ENCODE data around the gene ESRRG.
"Not testable (repeated sequence)": the region's sequence is repeated elsewhere in the genome, so short reads cannot be mapped to it uniquely, and the experiment has no call there.

Gene ESRRG

DNA sequence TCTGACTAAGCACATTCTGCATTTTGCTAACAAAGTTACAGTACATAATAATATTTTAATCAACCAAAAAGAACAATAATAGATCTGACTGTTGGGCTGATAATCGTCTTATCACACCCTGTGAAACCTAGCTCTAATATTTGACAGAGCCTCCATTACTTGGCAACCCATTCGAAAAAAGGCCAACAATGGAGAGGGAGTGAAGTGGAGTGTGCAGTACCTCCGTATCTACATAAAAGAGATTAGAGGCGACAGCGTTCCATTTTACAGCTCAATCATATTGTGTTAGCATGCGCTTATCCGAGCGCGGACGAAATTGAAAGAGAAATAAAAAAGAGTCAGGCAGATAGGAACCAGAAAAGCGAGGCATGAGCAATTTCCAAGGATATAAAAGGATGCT lies 162.7 kb downstream of the ESRRG start:
- no peak for DNase-seq

DNA sequence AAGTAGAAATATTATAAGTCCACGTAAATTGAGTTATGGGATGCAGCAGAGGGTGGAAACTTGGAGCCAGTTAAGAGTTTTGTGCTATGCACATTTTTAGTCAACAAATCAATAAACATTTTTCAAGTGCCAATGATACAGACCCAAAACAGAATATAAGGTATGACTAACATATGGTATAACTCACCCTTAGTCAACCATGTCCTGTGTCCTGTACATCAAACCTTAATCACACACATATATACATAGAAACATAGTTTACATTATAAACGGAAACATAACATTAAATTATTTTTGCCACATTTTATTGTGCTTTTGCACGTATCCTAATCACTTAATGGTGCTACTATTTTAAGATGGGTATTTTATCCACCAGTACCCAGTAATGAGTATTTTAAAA lies 163.9 kb downstream of the ESRRG start:
- no peak for DNase-seq

DNA sequence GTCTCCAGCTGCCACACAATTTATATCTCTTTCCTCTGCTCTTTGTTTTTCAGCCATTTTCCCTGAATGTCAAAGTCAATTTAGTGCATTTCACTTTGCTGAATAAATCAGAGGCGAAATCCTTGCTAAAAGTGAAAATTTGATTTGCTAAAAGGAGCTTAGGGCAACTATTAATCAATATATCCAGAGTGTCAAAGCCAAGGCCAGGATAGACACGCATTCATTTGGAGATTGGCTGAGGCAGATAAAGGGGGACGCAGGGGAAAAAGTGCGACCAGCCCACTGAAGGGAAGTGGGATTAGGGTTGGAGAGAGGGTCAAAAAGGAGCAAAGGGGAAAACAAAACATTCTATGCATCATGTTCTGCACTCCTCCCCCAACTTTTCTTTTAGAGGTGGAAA lies 167.6 kb downstream of the ESRRG start:
- DNase-seq = no peak

DNA sequence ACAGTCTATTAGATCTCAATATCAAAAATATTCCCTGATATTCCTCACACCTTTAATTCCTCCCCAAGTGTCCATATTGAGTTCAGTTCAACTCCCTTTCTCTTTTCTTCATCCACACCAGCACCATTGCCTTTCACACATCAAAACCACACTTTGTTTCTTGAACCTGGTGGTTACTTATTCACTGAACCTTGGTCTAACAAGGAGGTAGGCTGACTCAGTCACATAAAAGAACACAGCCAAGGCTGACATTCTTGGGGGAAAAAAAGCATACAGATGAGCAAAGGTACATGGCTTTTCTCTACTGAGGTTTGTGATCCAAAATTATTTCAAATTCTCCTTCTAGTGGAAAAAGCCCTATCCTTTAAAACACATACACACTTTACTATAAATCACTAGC lies 168.3 kb downstream of the ESRRG start:
- no peak for DNase-seq

DNA sequence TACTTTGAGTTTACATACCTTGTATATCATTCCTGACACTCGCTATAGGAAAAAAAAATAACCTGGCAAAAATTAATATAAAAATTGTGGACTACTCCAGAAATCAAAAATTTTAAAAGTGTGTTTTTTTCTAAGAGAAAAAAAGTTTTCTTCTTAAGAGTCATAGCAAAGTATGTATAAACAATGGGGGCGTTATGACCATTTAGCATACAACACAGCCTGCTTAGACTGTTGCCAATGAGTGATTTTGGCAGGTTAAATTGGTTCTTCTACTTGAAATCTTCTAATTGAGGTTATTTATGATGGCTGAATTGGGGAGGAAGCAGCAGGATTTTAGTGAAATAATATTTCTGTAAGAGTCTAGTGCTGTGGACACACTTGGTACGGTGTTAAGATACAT lies 169.5 kb downstream of the ESRRG start:
- DNase-seq = no peak

DNA sequence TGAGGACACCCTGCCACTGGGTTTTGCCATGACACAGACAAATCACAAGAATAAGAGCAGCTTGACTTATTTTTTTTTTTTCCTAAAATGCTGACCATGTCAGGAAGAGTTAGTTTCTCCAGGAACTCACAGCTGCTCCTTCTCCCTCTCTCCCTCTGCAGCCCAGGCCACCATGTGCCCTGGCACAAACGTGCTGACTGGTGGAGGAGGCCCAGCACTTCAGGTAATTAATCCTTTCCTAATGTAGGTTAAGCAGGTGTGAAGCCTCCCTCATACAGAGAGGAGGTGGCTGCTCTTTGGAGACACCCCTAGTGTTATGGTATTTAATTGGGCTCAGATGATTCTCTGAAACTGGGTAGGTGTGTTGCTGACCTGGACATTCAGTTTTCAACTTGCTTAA lies 170.2 kb downstream of the ESRRG start:
- no peak for DNase-seq

DNA sequence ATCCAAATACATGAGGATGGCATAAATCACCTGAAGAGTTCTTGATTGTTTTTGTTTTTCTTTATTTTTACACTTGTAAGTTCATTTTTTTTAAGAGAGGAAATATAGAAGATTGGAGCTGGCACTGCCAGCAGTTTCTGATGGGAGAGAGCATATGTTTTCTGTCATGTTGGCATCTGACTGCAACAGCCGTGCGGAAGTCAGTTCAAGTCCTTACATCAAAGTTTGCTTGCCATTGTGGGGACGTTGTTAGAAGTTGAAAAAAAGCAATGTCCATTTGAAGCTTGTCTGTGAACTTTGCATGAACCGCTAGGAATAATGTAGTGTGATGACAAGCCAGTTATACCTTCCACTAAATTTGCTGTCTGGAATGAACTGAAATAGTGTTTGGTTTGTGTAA lies 173.4 kb downstream of the ESRRG start:
- DNase-seq = no peak

DNA sequence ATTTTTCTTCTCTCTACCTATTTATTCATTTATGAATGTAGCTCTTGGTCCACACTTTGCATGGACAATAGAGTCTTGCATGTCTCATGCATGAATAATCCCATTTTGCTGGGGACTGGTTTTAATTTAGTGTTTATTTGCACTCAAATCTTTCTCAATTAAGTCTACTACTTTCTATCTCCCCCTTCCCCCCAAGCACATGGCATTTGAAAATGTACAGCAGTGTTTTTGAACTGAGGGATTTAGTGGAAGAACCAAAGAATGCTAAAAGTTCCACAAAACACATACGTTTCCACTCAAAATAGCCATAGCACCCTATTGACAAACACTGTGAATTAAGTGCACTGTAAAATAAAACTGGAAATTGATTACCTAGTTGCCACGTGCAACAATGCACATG lies 180.5 kb downstream of the ESRRG start:
- DNase-seq = no peak

DNA sequence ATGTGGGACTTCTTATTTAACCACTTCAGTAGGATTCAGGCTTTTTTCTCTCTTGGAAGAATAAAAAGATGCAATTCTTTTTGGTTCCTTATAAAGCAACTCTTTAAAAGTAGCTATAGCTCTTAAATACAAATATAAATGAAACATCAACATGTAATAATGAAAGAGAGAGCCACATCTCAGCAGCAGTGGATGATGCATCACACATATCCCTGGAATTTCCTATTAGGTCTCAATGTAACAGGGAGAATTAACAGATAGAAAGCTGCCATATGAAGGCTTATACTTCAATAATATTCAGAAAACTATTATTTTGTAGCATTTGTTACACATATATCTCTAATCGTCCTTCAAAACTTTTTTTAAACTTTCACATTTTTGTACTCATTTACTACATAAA lies 181.0 kb downstream of the ESRRG start:
- no peak for DNase-seq

DNA sequence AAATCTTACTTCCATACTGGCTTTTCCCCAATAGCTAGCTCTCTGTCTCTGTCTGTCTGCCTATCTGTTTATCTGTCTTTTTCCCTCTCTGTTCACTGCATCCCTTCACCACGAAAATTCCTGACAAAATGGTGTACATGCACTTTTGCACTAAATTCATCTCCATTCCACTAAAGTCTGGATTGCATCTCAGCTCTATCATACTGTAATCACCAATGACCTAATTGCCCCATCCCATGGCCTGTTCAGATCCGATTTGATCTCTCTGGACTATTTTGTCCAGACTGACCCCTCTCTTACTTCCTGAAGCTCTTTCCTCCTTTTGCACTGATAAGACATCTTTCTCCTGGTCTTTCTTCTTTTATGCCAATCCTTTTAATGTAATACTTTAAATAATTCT lies 187.5 kb downstream of the ESRRG start:
- DNase-seq = no peak

DNA sequence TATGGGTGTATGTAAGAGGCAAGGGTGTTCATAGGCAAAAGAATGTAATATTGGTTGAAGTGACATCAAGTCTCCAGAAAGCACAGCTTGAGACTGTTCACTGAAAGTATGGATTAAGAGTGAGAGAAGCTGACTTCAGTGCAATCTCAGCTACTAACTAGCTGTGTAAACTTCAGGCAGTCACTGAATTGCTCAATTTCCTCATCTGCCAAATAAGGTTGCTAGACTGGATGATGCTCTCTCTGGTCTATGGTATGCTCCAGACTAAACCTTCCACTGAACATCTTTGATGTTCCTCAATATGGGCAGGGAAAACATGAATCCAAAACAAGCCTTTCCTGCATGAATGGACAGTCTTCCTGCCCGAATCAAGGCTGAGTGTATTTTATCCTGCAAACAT lies 188.2 kb downstream of the ESRRG start:
- DNase-seq = no peak

DNA sequence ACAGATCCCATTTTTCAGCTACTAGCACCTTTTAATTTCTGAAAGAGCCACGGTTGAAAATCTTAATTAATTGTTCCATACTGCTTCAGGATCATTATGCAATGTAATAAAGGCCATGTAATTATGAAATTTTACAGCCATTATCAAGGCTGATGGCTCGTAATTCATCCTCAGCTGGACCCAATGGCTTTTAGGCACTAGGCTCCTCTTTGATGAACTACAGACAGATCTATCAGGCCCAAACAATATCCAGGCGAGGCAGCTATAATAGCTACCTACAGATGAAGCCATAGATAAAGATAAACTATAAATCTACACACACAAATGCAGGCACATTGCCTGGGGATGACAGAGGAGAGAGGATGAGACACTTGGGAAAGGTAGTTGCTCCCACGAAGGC lies 189.5 kb downstream of the ESRRG start:
- DNase-seq = no peak

DNA sequence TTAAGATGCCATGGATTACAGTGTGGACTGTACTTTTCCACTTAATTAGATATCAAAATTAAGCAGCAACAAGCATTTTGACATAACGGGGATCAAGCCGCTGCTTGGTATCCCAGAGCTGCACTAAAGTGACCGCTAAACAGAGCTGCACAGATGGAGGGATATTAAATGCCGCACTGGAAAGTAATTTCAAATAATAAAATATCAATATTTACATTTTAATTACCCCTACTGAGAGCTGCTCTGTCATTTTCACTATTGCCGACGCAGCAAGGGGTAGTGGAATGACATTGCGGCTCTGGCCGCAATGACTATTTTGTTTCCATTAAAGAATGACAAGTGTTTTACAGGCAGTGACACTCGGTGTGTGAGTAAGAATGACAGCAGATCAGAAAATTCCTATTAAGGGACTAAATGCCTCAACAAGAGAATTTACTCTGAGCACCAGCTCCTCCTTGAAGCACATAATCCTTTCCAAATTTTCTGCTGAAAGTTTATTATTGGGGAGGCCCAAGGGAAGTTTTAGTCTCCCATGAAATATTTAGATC lies 190.9 kb downstream of the ESRRG start:
- no peak for DNase-seq

DNA sequence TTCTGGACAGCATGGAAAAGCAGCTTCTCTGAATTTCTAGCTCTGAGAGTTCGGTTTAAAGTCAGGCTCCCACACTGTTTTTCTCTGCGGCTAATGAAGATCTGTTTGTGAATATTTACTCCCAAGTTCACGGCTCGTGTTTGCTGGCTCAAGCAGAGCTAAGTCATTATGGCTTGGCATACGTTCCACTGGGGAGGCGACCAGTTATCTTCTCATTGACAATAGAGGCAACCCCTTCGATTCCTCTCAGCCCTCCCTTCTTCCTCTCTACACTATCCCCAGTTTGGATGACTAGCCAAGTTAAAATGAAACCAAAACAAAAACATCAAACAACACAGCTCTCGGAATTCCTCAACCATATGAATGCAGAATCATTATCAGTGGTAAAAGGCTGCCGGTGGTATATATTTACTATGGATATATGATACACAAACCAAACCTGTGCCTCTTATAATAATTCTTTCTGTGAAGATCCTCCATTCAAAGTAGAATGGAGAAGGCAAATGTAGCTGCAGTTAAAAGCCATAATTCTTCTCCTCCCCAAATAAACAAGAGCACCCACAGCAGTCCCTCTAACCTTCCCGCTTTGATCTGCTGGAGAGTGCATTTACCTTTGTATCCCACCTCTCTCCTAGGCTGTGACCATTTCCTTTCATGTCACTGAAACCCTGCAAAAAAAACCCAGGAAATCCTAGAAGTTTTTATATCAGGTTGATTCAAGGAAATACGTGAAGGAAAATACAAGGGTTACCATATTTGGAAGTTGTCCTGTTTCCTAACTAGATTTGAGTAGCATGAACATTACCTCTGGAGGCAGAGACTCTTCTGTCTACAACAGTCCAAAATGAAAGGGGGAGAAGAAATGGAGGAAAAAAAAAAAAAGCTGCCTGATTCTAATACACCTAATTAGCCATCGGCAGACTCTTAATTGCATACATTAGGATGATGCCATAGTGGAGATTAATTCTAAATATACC lies 191.7 kb downstream of the ESRRG start:
- no peak for DNase-seq

DNA sequence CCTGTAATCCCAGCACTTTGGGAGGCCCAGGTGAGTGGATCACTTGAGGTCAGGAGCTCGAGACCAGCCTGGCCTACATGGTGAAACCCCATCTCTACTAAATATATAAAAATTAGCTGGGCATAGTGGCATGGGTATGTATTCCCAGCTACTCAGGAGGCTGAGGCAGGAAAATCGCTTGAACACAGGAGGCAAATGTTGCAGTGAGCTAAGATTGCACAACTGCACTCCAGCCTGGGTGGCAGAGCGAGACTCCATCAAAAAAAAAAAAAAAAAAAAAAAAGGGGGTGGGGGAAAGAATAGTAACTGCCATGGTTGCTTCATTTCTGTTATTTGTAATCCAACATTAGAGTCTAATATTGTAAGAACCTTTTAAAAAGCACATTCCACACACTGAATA lies 193.4 kb downstream of the ESRRG start:
- DNase-seq = not testable (repeated sequence)

DNA sequence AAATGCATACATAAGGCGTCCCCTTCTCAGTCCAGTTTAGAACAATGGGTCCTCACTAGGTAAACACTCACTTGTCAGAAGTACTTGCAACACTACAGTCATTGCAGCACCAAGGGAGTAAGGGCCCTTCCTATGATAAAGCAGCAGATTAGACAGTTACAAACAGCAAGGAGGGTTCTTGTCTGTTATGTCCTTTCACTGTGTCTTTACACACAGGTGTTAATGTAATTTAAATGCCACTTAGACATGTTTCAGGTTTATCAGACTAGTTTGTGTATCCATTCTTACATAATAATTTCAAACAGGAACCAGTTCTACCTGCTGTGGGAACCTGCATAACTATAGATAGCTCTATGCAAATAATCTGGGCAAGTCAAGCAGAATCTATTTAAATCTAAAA lies 194.4 kb downstream of the ESRRG start:
- no peak for DNase-seq

DNA sequence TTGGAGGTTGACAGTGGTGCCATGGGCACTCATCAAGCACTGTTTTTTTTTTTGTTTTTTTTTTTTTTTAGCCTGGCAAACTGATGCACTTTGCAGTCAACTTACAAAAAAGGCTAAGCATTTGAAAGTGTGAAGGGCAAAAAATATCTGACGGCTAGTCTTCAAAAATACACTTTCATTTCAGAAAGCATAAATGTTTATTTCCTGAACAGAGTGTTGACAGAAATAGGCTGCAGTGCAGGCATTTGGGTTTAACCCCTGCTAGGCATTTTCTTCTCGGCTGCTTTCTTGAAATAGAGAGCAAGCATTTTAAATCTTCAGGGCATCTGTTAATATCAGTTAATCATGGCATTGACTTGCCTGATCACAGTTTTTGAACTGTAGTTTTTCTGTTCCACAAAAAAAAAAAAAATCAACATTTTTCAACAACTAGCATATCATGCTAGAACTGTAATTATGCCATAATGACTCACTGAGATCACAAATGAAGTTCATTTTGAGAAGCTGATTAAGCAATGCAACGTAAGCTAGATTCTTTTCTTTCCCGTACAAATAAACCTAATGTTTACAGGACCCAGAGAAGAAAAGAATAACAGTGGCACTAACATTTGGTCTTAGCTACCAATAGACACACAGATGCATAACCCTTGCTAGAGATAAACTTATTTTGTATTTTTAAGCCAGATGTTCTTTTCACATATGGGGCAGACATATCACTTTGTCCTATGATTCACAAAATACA lies 199.6 kb downstream of the ESRRG start:
- DNase-seq = no peak

DNA sequence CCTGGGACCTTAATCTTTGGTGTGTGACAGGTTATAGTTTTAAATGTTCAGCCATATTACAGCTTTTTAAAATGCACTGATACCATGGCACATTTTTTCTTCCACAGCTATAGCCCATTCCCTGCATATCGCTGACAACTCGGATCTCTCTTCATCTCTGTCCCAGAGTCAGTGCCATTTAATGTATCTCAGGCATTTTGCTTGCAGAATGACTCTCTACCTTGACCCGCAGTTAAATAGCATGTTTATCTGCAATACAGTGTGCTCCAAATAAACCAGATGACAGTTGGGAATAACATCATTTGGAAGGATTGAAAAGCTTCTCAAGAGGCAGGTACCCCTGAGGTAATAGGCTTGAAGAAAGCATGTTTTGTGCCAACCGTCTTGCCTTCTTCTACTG lies 200.2 kb downstream of the ESRRG start:
- DNase-seq = no peak

DNA sequence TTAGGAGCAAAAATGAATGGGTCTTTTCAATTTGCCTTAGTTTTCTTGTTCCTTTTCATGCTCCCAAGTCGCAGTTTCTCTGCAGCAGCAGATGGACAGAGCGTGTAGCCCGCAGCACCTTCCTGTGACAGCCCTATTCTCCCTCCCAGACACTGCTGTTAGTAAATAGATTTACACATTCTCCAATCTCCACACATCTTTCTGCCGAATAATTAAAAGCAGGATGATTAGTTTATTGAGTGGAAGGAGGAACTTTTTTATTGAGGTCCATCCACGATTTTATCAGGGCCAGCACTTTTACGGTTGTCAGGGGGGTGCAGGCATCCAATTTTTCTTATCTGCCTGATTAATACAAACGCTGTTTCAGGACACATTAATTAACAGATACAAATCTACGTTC lies 201.8 kb downstream of the ESRRG start:
- no peak for DNase-seq

DNA sequence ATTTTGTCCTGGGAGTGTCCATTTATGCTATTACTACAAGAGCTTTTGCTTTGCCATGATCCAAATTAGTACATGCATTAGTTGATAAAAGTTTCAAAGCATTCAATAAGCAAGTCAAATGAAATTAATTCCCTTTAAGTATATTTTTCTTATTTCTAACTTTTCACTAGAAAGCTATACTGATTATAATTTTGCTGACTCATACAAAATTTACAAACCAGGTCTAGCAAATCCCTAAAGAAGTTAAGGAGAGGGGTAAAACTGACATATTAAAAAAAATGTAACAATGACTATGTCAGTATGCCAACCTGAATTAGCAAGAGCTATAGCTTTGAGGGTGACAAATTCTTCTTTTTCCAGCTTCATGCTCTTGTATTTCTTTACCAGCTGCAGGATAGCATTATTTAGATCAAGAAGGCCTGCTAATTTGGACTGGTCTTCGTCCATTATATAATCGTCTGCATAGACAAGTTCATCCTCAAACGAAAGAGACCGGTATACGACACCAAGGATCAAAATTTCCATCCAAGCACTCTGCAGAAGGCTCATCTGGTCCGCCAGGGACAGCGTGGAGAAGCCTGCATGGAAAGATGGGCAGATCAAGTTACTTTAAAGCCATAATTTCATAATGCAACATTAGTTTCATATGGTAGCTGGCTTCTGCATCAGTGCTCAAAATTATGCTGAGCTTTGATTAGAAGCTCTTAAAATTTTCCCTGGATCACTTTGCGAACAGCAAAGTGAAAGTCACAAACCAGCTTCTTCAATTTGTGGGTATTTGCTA lies 204.2 kb downstream of the ESRRG start:
- DNase-seq = no peak

DNA sequence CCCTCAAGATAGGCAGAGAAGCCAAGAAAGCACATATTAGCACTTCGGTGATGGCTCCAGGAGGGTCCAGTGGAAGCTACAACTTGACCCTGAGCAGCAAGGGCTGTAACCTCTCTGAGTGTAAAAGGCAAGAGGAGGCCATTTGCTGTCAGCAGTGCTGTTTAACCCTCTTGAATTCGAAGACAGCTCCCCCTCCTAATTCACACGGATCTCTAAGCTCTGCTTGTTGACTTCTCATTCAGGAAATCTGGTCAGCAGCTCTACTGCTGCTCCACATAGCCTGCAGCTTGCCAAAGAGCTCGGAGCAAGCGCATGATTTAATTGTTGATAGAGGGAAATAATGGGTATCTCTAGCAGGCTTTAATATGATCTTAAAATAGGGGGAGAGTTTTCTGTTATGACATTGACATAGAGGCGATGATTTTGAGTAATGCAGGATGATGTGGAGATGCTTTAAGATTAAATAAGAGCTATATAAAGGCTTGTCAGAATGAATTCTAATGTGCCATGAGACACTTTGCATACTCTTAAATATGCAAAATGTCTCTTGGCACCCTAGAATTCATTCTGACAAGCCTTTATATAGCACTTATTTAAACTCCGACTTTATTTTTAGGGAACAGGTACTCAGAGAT lies 220.6 kb downstream of the ESRRG start:
- DNase-seq = no peak

DNA sequence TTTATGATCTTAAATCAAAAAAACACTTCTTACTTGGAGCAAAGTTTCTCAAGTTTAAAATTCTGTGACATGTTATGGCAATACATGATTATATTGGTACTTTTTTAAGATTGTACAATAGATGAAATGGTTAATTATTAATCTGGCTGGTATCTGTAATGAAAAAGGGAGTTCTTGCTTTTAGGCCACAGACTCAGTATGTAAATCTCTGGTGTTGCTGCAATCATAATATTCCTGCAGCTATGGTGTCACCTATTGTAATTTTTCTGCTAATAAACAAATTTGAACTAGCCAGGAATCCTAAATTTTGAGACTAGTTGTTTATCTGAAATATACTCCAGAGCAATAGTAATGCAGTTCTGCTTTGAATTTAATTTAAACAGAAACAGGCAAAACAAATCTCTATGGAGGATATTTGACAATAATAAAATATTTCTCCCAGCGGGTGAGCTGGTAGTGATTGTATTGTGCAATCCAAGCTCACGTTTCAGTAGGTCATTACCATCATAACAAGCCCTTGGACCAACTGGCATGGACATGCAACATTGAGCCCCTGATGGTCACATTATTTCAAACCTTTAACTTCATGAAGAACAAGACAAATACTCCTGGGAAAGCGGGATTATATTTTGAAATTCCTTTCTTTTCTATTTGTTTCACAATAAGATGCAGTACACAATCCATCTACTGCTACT lies 222.8 kb downstream of the ESRRG start:
- DNase-seq = no peak
